ENCODE data around the gene DIDO1. TPM values are rescaled to one million over a fixed set of nuclear protein-coding genes. Genes with fewer than 3 reads are reported as not detected.

Gene DIDO1
- total RNA-seq, 1 donor from 2014 or later = 58.7 TPM

GRCh38 chr20:62832212-62832922 is 93.9 kb downstream of the DIDO1 start:
- Histone ChIP-seq H3K4me3 (no peak overlapping the region), H3K27ac (no peak overlapping the region)
- no peak for DNase-seq (ENCODE audit: extremely low spot score in 2 of 2)

DNA sequence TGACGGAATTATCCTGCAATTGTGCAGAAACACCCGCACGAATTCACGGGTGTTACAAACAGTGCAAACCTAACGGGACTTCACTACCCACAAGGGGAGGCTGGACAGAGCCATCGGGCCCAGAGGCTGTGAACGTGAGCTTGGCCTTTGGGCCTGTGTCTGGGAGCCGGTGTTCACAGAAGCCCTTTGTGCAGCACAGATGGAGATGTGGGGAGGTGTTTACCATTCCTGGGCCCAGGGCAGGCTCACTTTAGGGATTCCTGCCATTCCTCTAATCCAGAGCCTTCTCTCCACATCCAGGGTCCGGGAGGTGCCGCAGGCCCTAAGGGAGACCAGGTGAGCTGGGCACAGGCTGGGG is 94.5 kb downstream of the DIDO1 start:
- H3K36me3 ChIP-seq = no peaks in the 10 kb centered on the region
- intact Hi-C loops (cut with DNase I) = no loop called here
- no peak for DNase-seq (ENCODE audit: extremely low spot score in 2 of 2)
- TF ChIP-seq POLR2A (IDR thresholded peaks at IDR 0.05) = no peak
- TF ChIP-seq CTCF (IDR thresholded peaks at IDR 0.05) = no peak
- TF ChIP-seq POLR2AphosphoS5 (IDR thresholded peaks at IDR 0.05; ENCODE audit: insufficient read depth in 1 of 2, low read depth in 1 of 2) = no peak
- peaks cover 26% of the 10 kb centered on the region for H3K4me1 ChIP-seq
- H3K9me3 ChIP-seq = no peaks in the 10 kb centered on the region
- H3K27me3 ChIP-seq = no peaks in the 10 kb centered on the region
- H3K27ac ChIP-seq = no peak overlapping the region
- no peak overlapping the region for H3K4me3 ChIP-seq

More at GRCh38 chr20:62832212-62832922, 93.9 kb downstream of the DIDO1 start:
- Histone ChIP-seq H3K4me1 (peaks cover 26% of the 10 kb centered on the region), H3K27me3 (no peaks in the 10 kb centered on the region), H3K36me3 (no peaks in the 10 kb centered on the region), H3K9me3 (no peaks in the 10 kb centered on the region)
- TF ChIP-seq POLR2A (IDR thresholded peaks at IDR 0.05) = no peak
- no peak for TF ChIP-seq POLR2AphosphoS5 (IDR thresholded peaks at IDR 0.05; ENCODE audit: insufficient read depth in 1 of 2, low read depth in 1 of 2)
- TF ChIP-seq CTCF (IDR thresholded peaks at IDR 0.05) = no peak
- intact Hi-C loops (cut with DNase I) = no loop called here

DNA sequence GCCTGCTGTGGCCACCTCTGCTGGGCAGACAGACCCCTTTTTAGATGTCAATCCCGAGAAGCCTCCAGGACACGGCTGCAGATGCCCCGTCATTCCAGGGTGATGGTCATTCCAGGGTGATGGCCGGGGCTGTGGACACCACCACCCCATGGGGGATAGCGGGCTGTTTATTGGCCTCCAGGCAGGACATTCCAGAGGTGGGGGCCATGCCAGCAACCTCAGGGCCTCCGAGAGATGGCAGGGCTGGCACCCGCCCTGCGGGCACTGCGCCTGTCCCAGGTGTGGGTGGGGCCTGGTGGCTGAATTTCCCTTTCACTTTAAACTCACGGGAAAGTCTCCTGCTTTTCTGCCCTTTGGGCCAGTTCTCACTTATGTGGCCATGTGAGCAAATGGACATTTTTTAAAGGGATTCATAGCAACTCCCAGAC is 94.9 kb downstream of the DIDO1 start:
- no peak overlapping the region for H3K4me3 ChIP-seq
- TF ChIP-seq CTCF (IDR thresholded peaks at IDR 0.05) (no peak), POLR2A (IDR thresholded peaks at IDR 0.05) (no peak), POLR2AphosphoS5 (IDR thresholded peaks at IDR 0.05; ENCODE audit: insufficient read depth in 1 of 2, low read depth in 1 of 2) (no peak)
- H3K36me3 ChIP-seq = no peaks in the 10 kb centered on the region
- intact Hi-C loops (cut with DNase I) = no loop called here
- no peak for DNase-seq (ENCODE audit: extremely low spot score in 2 of 2)
- no peak overlapping the region for H3K27ac ChIP-seq
- H3K27me3 ChIP-seq = no peaks in the 10 kb centered on the region
- H3K4me1 ChIP-seq = peaks cover 26% of the 10 kb centered on the region
- no peaks in the 10 kb centered on the region for H3K9me3 ChIP-seq

DNA sequence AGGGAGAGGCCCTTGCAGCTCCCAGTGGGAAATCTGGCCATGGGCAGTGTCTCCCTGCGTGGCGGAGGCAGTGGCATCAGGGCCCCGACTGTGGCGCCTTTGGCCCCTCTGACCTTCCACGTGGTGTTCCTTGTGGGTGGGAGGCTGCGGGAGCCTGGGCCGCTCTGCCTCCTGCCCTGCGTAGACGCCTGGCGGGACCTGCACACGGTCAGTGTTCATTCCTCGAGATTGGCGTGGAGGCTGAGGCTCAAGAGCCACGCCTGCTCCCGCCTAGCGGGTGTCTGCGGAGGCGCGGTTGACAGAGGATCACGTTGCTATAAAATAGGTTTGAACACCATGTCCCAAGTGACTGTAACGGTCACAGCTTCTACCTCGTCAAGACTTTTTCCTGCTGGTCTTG is 95.5 kb downstream of the DIDO1 start:
- intact Hi-C loops (cut with DNase I) = no loop called here
- H3K27ac ChIP-seq = no peak overlapping the region
- H3K9me3 ChIP-seq = no peaks in the 10 kb centered on the region
- peaks cover 26% of the 10 kb centered on the region for H3K4me1 ChIP-seq
- no peaks in the 10 kb centered on the region for H3K27me3 ChIP-seq
- no peak for DNase-seq (ENCODE audit: extremely low spot score in 2 of 2)
- no peak overlapping the region for H3K4me3 ChIP-seq
- no peaks in the 10 kb centered on the region for H3K36me3 ChIP-seq
- TF ChIP-seq CTCF (IDR thresholded peaks at IDR 0.05) = no peak
- TF ChIP-seq POLR2A (IDR thresholded peaks at IDR 0.05) = no peak
- no peak for TF ChIP-seq POLR2AphosphoS5 (IDR thresholded peaks at IDR 0.05; ENCODE audit: insufficient read depth in 1 of 2, low read depth in 1 of 2)

DNA sequence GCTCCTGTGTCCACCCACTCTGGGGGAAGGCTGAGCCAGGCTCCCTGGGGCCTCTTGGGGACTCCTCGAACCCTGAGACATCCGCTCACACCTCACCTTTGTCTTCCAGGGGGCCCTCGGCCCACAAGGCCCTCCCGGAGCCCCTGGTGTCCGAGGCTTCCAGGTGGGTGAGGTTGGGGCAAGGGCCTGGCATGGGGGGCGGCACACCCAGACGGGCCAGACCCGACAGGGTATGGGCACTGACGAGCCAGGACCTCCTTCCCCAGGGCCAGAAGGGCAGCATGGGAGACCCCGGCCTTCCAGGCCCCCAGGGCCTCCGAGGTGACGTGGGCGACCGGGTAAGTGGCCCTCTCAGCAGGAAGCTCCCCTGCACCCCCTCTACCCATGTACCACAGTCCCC is 96.1 kb downstream of the DIDO1 start:
- H3K9me3 ChIP-seq = no peaks in the 10 kb centered on the region
- H3K27me3 ChIP-seq = no peaks in the 10 kb centered on the region
- H3K27ac ChIP-seq = no peak overlapping the region
- no peak overlapping the region for H3K4me3 ChIP-seq
- TF ChIP-seq POLR2AphosphoS5 (IDR thresholded peaks at IDR 0.05; ENCODE audit: insufficient read depth in 1 of 2, low read depth in 1 of 2) (no peak), CTCF (IDR thresholded peaks at IDR 0.05) (no peak), POLR2A (IDR thresholded peaks at IDR 0.05) (no peak)
- DNase-seq (ENCODE audit: extremely low spot score in 2 of 2) = no peak
- H3K4me1 ChIP-seq = peaks cover 26% of the 10 kb centered on the region
- intact Hi-C loops (cut with DNase I) = no loop called here
- no peaks in the 10 kb centered on the region for H3K36me3 ChIP-seq

All from vagina (tissue), 2 donors.